ENCODE measurements around the gene NLGN1.

Gene NLGN1

DNA sequence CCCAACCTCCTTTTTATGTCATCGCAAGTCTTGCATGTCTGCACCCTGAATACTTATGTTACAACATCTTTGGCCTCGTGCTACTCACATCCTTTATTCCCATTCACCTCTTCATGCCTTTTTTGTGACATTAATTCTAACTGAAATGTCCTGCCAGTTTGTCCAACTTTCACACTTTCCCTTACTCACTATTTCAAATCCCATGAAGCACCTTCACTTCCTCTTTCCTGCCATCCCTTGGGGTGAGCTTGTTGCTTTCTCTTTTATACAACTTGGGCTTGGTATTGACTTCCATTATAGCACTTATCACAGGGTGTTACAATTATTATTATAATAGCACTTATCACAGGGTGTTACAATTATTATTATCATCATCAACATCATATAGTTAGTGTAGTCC lies 496.3 kb downstream of the NLGN1 start:
- DNase-seq (ENCODE audit: extremely low read depth in 1 of 2, low read depth in 1 of 2) = no peak

DNA sequence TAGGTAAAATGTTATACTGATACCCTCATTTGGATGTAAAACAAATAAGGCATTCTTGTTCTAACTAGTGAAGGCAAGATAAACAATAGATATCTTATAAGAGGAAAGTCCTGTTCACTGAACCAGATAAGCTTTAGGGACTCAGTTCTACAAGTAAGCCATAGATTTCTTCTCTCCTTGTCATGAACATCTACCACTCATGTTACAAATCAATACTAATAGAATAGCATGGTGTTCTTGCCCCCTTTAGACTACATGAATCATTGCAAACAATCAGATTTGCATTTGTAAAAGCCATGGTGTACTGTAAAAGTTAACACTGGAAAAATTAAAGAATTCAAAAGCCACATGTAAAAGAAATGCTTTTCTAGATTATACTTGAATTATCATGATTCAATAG lies 500.1 kb downstream of the NLGN1 start:
- no peak for DNase-seq (ENCODE audit: extremely low read depth in 1 of 2, low read depth in 1 of 2)

DNA sequence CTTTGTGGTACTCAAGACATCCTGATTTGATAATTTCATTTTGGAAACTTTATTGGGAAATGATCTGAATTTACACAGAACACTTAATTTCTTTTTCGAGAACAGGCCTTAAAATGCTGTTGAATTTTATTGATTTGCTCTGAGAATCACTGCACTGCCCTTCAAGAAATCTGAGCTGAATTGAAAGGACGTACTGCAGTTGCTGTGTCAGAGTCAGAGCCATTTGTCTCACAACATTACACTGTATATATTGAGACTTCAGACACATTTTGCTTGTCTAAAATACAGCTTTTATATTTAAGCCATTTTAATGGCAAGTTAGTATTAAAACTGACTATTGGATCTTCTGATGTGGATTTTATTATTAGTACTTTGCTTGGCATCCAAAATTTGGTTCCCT lies 504.1 kb downstream of the NLGN1 start:
- no peak for DNase-seq (ENCODE audit: extremely low read depth in 1 of 2, low read depth in 1 of 2)

DNA sequence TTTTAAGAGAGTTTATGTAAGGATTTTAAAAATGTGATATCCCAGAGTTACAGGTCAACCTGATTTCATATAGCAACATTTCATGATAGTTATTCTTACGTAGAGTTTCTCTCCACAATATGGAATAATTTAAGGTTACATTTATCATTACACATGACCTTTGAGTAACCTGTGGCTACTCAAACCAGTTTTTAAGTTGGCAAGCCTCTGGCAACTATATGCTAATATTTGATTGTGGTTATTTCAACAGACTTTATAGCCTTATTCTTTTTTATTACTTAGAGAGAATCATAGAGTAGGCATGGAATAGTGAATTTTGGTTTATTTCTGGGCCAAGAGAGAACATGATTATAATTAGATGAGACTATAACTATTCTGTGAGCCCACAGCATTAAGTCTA lies 504.9 kb downstream of the NLGN1 start:
- DNase-seq (ENCODE audit: extremely low read depth in 1 of 2, low read depth in 1 of 2) = no peak

DNA sequence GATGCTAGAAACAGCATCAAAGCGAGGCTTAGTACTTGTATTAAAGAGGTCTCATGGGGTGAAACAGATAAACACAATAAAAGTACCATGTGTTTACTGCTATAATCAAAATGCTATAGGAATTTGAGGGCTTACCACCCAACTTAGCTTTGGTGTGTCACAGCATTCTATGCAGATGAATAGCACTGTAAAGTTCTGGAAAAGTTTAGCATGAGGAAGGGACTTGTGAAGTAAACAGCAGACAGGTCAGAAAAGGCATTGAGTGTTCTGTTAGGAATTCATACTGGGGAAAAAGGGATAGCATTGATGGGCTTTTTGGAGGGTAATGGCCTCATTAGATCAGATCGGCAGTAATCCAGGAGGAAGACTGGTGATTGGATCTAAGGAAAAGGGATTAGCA lies 505.3 kb downstream of the NLGN1 start:
- no peak for DNase-seq (ENCODE audit: extremely low read depth in 1 of 2, low read depth in 1 of 2)

DNA sequence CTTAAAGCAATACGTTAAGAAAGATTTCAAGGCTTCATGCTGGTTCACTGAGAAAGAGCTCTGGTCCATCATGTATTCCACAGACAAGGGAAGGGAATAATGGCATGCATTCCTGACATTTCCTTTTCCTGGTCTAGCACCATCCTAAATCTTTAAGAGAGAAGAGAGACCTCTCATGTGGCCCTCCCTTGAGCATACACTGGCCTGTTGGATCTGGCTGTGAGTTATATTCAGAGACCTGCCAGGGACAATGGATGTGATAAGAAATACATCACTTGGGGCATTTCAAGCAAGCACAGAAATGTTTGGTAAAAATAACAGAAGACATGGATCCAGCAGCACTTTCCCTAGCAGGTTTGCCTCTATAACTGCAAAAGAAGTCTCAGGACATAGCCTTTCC lies 507.8 kb downstream of the NLGN1 start:
- no peak for DNase-seq (ENCODE audit: extremely low read depth in 1 of 2, low read depth in 1 of 2)

DNA sequence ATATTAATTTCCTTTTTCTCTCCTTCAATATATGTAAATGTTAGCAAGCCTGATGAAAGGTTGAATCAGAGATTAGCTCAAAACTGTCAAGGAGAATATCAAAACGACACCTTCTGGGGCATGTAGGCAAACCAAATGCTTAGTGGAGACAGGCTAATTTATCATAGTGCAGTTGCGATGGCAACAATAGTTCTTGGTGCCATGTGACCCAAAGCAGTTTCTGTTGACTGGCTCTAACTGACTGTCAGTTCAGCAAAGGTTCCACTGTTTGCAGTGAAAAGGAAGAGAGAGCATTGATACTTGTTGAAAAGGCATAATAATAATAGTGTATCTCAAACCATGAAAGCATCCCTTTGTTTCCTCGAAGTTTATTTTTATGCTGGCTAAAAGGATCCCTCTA lies 513.9 kb downstream of the NLGN1 start:
- no peak for DNase-seq (ENCODE audit: extremely low read depth in 1 of 2, low read depth in 1 of 2)

DNA sequence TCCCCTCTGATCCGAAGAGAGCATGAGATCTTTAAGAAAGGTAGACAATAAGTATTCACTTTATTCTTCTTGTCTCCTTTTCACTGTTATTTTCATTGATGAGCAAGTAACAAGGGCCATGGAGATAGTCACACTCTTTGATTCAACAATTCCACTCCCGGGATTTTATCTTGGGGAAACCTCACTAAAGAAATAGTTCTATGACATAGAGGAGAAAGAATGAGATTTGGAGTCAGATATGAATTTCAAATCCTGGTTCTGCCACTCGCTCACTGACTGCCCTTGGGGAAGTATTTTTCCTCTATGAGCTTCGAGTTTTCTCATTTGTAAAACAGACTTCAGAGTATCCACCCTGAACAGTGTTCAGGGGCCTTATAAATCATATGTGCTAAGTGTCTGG lies 514.6 kb downstream of the NLGN1 start:
- DNase-seq (ENCODE audit: extremely low read depth in 1 of 2, low read depth in 1 of 2) = no peak

DNA sequence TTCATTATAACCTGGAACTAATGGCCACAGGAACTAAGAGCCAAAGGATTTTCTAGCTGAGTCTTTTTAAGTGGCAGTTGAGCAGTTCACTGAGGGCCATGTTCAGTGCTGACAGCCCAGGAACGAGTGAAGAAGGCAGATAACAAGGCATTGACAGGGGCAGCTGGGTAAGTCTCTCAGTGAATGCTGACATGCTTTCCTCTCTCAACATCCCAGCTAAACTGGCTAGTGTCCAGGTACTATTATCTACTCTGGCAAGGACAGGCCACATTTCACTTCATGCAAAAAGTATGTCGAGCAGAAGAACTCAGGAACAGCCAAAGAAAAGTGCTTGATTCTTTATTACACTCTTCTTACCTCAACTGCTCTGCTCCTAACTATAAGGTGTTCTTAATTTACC lies 515.9 kb downstream of the NLGN1 start:
- DNase-seq (ENCODE audit: extremely low read depth in 1 of 2, low read depth in 1 of 2) = no peak

DNA sequence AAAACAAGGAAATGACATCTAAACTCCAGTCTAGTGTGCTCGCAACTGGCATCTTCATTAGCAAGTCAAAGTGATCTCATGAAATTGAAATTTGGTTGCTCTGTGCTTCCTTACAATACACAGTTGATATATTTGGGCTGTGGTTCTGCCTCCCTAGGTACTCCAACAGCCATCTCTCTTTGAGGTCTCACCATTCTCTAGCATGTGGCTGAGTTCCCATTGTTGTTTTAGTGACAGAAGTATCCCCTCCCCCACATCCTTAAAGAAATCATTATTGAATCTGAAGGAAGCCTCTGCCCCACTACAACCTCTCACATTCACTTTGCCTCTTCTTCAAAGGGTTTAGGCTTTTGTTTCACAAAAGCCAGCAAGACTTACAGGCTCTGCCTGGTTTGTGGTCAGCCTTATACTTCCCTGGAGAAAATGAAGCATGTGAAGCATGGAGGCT lies 516.5 kb downstream of the NLGN1 start:
- no peak for DNase-seq (ENCODE audit: extremely low read depth in 1 of 2, low read depth in 1 of 2)

DNA sequence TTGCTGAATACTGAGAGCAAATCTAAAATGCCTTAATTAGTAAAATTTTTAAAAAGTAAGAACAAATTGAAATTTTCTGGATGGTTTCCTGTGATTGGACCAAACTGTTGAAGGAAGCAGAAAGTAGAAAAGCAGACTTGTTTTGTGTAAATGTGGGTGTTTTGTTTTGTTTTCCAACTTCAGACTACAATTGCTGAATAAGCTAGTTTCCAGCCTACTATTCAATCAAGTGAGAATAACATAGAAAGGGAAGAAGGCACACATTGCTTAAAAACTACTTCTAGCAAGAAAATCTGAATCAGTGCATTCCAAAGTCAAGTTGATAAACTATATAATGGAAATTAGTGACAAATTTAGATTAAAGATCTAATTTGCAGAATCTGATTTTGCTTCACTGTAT lies 519.3 kb downstream of the NLGN1 start:
- DNase-seq (ENCODE audit: extremely low read depth in 1 of 2, low read depth in 1 of 2) = no peak

DNA sequence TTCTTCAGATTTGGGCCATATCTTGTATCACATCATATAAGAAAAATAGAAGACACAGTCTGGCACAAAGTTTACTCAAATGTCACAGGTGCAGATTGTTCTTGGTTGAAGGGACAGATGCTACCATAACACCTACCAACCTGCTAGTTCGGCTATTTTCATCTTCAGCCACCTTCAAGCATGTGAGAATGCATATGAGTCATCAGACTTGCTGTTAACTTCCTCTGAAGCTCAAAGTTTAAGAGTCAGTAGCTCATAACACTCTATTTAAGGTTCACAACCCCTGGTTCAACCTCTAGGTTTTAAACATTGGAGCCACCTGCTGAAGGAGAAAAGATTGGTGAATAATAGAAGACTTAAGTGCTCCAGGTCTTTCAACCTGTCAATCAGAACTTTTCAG lies 522.8 kb downstream of the NLGN1 start:
- no peak for DNase-seq (ENCODE audit: extremely low read depth in 1 of 2, low read depth in 1 of 2)

DNA sequence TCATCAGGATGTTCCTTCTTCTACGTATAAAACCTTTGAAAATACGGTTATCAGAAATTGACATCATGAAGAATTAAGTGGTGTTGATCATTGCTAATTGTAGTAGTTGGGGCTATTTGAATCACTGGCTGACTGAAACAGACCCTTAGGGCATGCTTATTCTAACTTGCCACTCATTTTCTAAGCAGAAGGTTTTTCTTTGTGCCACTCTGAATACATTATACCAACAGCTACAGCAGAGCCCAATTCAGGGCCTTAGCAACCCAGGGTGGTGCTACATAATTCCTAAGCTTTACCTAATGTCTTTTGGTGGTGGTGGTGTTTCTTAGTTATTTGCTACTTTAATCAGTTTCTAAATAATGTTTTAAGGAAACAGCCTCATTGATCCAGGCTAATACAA lies 524.2 kb downstream of the NLGN1 start:
- DNase-seq (ENCODE audit: extremely low read depth in 1 of 2, low read depth in 1 of 2) = no peak

DNA sequence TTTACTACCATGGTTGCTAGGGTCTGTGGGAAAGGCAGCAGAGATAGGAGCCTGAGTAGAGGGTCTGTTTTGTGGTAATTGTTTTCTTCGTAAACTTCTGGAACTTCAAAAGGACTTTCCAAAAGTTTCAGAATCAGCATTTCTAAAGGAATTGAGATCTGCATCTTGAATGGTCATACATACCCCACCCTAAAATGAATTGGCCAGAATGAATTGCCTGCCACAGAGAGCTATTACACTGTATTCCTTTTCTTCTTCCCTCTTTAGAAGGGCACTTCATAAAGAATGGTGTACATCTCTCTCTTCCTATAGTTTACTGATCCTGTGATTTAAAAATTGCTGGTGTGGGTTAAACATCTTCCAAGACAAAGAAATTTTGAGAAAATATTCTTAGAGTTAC lies 525.7 kb downstream of the NLGN1 start:
- DNase-seq (ENCODE audit: extremely low read depth in 1 of 2, low read depth in 1 of 2) = no peak

DNA sequence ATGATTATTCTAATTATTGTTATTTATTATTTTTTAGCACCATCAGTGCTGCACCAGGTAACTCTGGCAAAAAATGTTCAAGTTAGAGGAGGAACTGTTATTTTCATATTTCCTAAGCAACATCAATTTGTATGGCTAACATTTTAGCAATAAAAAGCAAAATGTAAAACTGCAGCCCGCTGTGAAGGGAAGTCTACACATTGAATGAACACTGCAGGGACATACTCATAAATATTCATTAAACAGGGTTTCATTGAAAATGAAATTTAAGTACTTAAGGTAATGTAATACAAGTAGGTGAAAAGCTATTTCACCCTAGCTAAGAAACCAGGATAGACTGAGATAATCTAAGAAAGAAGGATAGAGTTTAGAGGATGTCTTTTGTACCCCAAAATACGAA lies 532.7 kb downstream of the NLGN1 start:
- no peak for DNase-seq (ENCODE audit: extremely low read depth in 1 of 2, low read depth in 1 of 2)

DNA sequence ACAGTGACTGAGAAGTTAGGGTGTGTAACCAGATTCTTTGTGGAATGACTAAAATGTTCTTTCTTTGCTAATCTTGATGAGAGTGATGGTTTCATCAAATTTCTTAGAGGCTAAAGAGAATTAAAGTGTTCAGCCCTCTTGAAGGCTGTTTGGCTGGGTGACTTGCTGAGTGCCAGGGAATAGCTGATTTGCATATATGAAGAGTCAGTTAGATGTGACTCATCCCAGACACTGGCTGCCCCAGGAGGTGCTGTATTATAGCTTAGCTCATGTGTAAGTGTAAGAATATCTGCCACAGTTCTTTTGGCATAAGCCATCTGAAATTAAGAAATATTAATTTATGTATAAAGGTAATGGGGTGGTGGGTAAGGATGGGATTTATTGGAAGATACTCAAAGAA lies 535.1 kb downstream of the NLGN1 start:
- no peak for DNase-seq (ENCODE audit: extremely low read depth in 1 of 2, low read depth in 1 of 2)

DNA sequence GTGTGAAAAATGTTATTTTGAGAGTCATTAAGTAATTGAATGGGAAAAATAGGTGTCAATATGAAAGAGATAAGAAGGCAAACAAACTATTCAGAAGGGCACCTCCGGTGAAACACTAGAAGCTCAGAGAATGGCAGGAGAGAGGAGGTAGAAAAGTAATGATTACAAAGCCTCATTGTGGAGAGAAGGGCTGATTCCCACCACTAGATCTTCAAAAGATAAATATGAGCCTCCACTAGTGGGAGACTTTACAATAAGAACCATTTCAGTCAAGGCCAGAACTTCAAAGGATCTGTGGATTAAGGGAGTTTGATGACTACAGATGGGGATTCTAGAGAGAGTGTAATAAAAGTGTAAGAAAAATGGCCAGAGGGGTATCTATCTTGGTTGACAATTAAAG lies 535.6 kb downstream of the NLGN1 start:
- no peak for DNase-seq (ENCODE audit: extremely low read depth in 1 of 2, low read depth in 1 of 2)

DNA sequence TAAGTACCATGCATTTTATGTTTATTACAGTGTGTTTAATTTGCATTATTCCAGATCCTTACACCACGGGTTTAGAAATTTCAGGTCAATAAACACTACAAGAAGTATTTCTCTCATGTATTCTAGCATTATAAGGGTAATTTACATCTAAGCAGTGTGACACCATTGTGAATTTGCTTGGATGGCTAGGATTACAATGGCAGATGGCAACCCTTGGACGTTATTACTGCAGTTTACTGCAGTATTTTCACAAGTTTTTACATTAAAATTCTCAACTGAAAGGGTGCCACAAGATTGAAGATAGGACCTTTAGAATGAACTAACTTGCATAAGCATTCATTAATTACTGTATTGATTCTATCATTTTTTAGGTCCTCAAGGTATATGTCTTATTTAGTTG lies 538.8 kb downstream of the NLGN1 start:
- DNase-seq (ENCODE audit: extremely low read depth in 1 of 2, low read depth in 1 of 2) = no peak

DNA sequence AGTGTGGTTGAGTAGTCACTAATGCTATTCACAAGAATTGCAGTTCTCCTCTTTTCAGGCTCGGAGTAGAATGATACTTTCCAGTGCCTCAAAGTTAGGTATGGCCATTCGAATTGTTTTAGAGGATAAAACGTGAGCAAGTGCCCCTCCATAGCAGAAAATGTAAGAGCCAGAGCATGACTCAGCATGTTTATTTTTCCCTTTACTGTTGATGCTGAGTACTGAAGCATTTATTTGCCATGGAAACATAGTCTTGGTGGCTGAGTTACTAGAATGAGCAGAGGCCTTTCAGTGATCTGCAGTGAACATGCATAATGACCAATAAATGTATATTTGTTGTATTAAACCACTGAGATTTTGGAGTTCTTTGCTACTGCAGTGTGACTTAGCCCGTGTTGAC lies 540.6 kb downstream of the NLGN1 start:
- DNase-seq (ENCODE audit: extremely low read depth in 1 of 2, low read depth in 1 of 2) = no peak

DNA sequence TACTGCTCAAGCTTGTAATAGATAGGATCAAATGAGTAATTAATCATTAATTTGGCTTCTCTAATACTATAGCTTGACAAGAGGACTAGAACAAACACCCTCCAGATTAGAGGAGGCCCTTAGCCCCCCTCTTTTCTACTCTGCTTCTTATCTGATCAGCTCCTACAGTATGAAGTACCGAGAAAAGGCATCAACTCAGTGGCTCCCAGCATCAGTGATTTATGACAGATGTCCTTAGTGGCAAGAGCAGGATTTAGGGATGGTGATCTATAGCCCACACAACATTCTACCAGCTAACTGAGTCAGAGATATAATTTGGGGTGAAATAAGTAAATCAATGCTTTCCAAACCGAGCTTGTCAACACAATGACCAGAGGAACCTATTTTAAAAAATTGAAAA lies 541.1 kb downstream of the NLGN1 start:
- DNase-seq (ENCODE audit: extremely low read depth in 1 of 2, low read depth in 1 of 2) = no peak

DNA sequence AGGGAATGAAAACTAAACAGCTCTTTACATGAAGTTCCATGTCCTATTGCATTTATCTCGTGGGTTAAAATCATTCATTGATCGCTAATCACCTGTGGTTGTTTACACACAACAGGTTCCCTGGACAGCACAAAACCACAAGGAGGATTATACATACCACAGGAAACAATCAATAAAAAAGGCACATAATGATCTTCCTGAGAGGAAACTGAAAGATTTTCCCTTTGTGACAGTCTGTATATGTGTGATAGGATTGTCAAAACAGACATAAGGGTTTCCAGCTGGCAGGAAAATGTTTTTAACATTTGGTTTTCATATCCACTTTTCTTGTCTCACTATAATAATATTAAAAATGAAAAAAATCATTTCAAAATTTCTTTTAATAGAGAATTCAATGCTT lies 541.8 kb downstream of the NLGN1 start:
- no peak for DNase-seq (ENCODE audit: extremely low read depth in 1 of 2, low read depth in 1 of 2)

DNA sequence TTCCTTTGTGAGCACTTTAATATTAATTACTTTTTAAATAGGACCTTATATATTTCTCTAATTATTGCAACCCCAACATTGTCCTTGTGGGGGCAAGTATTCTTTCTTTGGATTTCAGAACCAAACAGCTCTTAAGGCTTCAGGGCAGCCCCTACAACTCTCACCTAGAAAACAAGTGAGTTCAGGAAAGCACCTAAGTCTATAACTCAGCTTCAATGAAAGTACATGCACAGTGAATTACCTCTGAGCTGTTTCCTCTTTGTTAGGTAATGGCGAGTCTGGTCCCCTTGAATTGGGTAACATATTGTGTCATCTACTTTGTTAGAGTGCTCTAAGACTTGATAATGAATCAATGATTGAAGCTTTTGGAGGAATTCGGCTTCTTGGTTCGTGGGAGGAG lies 545.7 kb downstream of the NLGN1 start:
- no peak for DNase-seq (ENCODE audit: extremely low read depth in 1 of 2, low read depth in 1 of 2)

DNA sequence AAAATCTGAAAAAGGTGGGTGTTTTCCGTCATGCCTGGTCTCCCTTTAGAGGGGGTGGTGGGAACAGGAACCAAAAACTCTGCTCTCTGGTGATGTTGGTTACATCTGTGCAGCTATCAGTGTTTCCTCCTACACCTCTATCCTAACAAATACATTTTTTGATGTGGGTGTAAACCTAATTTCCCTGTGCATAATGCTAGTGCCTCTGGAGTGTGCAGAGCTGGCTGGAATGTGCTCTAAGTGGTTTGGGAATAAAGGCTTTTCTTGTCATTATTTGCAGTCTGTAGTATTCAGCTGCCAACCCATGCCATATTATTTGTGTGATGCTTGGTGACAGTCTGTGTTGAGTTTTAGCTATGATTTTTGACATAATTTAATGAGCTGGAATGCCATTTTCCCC lies 547.6 kb downstream of the NLGN1 start:
- no peak for DNase-seq (ENCODE audit: extremely low read depth in 1 of 2, low read depth in 1 of 2)

DNA sequence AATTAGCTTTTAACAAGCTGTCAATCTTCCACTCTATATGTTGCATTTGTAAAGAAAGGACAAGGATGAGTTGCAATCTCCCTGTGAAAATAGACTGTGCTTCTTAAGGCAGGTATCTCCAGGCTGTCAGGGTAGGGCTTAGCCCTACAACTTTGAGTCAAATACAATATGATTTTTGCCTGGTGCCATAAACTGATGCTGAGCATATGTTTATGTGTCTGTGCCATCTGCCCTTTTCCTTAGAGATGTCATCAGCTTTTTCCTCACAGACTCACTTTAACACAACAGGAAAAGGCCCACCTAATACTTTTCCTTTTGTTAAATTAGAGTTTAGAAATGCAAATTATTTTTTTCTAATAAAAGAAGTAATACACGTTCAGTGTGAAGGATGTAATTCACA lies 548.3 kb downstream of the NLGN1 start:
- no peak for DNase-seq (ENCODE audit: extremely low read depth in 1 of 2, low read depth in 1 of 2)

Measured in stimulated activated CD8-positive, alpha-beta memory T cell treated with anti-CD3 and anti-CD28 coated beads, Interleukin-7, amount 100 ng/mL, for 48 hours (primary cell).